Measurements from ENCODE around the gene RAB39B.

DNA sequence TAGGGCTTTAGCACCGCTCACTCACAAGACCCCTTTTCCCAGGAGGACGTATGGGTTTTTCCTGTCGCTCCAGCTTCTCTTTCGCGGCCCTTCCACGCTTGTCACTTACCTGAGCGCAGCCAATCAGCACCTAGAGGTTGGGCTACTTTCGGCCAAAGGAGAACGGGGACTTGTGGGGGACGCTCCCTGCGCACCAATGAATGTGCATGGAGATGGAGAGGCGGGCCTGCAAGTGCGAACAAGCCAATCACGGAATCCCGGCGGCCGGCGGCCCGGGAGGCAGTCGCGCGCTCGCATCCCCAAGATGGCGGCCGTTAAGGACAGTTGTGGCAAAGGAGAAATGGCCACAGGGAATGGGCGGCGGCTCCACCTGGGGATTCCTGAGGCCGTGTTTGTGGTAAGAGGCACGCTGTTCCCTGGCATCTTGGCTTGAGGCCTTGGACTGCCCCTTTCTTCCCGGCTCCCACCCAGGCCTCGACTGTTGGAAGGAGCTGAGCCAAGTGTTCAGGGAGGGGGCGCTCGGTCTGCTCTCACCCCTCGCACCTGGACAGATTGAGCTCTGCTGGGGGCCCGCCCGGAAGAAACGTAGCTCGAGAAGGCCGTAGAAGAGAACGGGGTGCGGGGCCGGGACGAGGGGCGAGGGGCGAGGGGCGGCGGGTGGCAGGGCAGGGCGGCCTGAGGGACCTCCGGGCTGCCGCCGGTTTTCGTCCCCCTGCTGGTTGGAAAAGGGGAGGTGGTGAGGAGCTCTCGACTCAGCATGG is 47.9 kb downstream of the RAB39B start, which contains the start of gene VBP1:
- TF ChIP-seq, protein P1, sequence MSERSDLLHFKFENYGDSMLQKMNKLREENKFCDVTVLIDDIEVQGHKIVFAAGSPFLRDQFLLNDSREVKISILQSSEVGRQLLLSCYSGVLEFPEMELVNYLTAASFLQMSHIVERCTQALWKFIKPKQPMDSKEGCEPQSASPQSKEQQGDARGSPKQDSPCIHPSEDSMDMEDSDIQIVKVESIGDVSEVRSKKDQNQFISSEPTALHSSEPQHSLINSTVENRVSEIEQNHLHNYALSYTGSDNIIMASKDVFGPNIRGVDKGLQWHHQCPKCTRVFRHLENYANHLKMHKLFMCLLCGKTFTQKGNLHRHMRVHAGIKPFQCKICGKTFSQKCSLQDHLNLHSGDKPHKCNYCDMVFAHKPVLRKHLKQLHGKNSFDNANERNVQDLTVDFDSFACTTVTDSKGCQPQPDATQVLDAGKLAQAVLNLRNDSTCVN (tag by site-specific recombination; optimal IDR thresholded peaks at IDR 0.05) = peak; percentile 67
- TF ChIP-seq, protein P2, sequence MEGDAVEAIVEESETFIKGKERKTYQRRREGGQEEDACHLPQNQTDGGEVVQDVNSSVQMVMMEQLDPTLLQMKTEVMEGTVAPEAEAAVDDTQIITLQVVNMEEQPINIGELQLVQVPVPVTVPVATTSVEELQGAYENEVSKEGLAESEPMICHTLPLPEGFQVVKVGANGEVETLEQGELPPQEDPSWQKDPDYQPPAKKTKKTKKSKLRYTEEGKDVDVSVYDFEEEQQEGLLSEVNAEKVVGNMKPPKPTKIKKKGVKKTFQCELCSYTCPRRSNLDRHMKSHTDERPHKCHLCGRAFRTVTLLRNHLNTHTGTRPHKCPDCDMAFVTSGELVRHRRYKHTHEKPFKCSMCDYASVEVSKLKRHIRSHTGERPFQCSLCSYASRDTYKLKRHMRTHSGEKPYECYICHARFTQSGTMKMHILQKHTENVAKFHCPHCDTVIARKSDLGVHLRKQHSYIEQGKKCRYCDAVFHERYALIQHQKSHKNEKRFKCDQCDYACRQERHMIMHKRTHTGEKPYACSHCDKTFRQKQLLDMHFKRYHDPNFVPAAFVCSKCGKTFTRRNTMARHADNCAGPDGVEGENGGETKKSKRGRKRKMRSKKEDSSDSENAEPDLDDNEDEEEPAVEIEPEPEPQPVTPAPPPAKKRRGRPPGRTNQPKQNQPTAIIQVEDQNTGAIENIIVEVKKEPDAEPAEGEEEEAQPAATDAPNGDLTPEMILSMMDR (tag by site-specific recombination; IDR thresholded peaks at IDR 0.05) = peak; percentile 60; the same call in 1 of the 2 replicates
- TF ChIP-seq ZNF510 (tag by site-specific recombination; IDR thresholded peaks at IDR 0.05; ENCODE audit: insufficient replicate concordance) (no peak), ZNF549 (tag by site-specific recombination; IDR thresholded peaks at IDR 0.05) (no peak), ZNF600 (tag by site-specific recombination; IDR thresholded peaks at IDR 0.05) (no peak), TCF7L2 (IDR thresholded peaks at IDR 0.05; ENCODE audit: borderline replicate concordance, low read depth, low read length) (no peak)
- TF ChIP-seq, protein P3, sequence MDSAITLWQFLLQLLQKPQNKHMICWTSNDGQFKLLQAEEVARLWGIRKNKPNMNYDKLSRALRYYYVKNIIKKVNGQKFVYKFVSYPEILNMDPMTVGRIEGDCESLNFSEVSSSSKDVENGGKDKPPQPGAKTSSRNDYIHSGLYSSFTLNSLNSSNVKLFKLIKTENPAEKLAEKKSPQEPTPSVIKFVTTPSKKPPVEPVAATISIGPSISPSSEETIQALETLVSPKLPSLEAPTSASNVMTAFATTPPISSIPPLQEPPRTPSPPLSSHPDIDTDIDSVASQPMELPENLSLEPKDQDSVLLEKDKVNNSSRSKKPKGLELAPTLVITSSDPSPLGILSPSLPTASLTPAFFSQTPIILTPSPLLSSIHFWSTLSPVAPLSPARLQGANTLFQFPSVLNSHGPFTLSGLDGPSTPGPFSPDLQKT (IDR thresholded peaks at IDR 0.05; ENCODE audit: borderline replicate concordance, low read depth, low read length) = no peak
